HG03039 (cell line): ENCODE results near the gene FADS2.
A peak's percentile ranks its signal among the peaks of the same experiment; 100 is the strongest.

ENCODE experiments used
- ATAC-seq: cut with Tn5 transposase; IDR thresholded peaks from one replicate; pipeline ENCODE4 v1.9.1; 2021; ENCODE audit warnings: mild to moderate bottlenecking, moderate library complexity; ENCODE audit not compliant: unreplicated experiment

The FADS2 gene

DNA sequence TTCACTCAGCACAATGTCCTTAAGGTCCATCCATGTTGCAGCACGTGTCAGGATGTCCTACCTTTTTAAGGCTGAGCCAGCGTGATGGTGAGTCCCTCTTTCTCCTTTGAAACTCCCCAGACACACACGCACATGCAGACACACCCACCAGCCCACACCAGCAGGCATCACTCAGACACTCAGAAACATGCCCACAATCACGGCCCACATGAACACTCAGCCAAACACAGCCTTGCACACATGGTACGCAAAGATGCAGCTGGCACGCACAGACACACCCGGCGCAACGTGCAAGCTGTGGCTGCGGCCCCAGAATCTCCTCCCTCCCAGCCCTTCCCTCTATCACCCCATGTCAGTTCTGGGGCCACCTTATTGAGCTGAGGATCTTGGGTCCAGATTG, 55.2 kb downstream of the FADS2 start:
- no peak for ATAC-seq

DNA sequence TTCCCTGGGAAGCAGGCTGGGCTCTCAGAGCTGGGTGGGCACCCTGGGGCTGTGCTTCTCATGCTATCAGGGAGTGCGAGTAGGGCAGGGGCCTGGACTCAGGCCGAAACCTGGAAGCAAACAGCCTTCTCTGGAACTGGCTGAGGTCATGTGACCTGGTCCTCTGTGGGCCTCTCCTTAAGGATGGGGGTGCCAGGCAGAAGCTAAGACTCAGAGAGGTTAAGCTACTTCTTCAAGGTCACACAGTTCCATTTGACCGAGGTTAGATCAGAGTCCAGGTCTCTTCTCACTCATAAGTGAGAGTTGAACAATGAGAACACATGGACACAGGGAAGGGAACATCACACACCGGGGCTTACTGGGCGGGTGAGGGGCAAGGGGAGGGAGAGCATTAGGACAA, 55.8 kb downstream of the FADS2 start:
- no peak for ATAC-seq

DNA sequence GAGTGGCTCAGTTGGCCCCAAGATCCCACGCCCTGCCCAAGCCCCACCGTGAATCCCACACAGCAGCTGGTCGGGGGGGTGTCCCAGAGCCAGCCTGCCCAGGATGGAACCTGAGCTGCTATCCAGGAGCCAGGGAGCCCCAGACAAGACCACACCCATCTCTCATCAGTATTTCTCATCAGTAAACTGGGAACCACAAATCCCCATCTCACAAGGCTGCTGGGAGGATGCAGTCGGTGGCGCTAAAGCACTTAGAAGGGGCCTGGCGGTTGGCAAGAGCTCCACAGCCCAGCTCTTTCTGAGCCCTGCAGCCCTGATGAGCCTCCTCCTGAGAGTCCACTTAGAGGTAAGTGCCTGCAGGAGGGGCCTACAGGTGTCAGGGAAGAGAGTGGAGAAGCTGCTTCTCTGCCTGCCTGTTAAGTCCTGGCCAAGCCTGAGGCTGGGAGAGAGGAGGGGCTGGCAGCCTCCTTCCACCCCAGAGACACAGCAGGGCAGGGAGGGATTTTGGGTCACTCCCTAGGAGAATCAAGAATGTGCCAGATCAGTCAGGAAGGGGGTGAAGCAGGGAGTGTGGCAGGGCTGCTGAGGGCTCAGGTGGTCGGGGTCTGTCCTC, 57.2 kb downstream of the FADS2 start:
- no peak for ATAC-seq

DNA sequence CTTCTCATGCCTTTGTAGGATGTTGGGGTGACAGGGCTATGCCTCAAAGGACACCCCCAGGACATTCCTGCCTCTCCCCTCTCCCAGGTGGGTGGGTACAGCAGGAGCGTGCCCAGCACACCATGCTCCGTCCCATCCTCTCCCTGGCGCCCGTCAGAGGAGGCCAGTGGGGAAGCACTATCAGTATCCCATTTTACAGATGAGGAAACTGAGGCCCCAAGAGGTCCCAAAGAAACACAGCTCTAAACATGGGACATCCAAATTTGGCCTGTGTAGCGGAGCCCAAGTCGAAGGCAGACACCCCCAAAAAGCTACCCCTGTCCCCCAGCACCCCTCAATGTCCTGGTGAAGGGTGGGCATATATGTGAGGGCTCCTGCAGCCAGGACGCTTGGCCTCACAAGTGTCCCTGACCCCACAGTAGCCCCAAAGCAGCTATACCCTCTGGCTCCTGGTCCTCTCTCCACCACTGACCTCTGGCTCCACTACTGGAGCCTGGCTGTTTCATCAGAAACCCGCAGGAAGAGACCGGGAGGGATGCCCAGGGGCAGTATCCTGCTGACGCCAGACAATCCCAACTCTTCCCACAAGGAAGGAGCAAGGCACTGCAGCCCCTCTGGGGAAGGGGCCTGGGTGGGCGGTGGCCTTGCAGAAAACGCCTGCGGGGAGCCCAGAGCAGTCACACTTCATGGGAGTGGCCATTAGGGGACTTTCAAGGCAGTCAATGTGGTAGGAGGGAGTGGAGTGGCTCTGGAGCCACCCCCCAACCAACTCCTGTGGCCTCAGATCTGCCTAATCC, 57.9 kb downstream of the FADS2 start:
- no peak for ATAC-seq

DNA sequence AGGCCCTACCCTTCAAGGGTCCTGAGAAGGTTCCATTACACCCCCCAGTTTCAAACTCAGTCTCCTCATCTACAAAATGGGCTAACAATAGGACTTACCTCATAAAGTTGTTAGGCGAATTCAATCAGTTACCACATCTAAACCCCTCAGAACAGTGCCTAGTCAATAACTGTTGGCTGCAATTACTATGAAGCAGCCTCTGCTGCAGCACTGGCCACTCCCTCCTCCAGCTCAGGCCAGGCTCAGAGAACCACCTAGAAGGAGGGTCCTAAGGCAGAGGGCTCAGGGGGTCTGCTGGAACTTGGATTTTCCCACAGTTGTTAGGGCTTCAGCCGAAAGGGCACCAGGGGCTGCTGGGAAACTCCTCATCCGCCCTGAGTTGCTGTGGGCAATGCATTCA, 58.5 kb downstream of the FADS2 start:
- no peak for ATAC-seq

DNA sequence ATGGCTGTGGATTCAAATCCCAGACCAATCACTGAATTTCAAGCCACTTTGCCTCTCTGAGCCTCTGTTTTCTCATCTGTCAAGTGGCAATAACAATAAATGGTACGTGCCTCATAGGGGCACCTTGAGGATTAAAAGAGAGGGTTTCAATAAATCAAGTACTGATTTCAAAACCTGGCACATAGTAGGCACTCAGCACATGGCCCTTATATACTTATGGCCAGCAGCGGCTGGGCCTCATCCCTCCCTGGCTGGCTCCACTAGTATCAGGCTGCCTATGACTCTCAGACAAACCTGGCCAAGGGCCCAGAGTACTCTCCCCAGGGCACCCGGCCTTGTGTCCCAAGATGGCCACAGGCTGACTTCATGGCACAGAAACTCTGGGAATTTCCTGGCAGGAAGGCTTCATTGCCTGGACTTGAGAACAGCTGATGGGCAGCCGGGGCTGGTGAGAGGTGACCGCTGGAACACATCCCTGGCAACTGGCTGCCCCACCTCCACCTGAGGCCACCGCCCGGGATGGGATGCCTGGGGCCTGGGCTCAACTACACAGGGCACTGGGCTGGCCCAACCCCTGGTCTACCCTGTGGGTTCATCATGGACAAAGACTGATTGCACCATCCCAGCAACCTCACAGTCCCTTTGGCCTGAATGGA, 59.9 kb downstream of the FADS2 start:
- no peak for ATAC-seq

DNA sequence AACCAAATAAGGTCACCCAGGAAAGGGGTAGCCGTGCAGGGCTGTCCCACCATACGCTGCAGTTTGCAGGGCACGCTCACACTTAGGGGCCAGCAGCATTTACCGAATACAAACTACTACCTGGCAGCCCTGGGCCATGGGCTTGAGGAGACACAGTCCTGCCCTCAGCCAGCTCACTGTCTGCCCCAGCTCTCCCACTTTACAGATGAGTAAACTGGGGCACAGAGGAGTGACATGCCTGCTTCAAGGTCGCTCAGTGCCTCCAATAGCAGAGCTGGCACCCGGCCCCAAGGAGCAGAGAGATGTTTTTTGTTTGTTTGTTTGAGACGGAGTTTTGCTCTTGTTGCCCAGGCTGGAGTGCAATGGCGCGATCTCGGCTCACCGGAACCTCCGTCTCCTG, 60.5 kb downstream of the FADS2 start:
- no peak for ATAC-seq

DNA sequence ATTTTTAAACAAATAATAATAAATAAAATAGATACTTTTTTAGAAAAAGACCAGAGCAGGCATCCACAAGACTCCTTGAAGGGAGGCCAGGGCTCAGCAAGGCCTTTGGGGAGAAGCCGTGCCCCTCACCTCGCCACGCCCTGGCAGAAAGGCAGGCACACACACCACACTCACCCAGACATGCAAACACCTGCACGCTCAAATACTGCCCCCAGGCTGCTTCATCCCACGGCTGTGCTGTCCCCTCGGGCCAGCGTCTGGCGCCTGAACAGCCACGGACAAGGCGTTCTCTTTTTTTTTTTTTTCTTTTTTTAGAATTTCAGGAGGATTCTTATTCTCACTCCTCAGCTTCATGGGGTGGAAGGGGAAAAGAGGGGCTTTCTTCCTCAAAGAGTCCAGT, 61.7 kb downstream of the FADS2 start:
- ATAC-seq, result no peak

DNA sequence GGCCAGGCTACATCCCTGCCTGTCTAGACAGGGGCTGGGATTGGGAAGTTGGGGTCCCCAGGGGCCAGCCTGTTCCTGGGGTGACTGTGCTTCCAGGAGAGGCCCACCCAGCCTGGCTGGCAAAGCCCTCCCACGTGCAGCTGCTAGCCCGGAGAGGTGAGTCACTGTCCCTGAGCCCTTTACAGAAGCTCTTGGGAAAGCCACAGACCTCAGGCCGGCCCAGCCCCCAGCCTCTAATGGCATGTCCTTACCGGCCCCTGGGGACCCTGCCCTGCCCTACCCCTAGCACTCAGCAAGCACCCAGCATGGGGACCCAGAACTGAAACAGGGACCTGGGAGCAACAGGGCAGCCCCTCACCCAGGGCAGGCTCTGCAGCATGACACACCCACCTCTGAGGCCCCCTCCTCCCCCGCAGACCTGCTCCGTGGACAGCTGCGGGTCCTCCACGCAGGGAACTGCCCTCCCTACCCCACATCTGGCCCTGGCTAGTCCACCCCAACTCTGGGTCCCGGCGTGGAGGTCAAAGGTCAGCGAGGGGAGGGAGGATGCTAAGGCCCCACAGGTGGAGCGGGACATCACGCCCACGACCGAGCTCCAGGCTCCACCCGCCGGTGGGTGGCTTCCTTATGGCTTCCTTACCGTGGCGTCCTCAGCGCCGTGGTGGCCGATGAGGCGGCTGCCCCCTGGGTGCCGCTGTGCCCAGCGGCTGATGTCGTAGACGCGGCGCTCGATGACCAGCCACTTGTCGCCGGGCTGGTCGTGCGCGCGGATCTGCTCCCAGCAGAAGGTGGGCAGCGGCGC, 62.6 kb downstream of the FADS2 start:
- ATAC-seq, result peak; percentile 4

DNA sequence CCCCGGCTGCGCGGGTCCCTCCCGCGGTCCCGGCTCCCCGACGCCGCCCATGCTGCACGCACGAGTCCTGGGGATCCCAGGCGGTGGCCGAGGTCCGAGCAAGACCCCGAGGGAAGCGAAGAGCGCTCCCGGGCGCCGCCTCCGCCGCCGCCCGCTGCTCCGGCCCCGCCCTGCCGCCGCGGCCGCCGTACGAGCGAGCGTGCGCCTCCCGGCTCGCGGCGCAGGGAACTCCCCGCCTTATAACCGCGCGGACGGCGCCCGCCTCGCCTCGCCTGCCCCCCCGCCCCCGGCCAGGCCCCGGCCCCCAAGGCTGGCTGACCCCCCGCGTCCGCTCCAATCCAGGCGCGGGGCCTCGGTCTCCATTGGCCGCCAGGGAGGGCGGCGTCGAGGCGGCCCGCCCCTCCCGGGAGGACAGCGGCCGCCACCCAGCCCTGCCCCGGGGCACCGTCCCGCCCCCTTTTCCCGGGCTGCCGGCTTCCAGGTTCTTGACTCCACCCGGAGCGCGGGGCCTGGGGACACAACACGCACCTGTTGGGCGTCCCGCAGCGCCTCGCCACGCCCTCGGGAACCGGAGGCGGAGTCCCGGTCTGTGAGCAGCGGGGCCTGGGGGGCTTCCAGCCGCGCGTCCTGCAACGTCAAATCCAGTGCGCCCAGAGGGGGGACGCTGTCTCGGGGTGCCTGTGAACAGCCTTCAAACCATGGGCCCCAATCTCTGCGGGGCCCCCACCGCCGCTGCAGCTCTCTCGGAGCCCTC, 63.4 kb downstream of the FADS2 start, which contains the start of gene FADS3:
FADS3 (minus strand) TSS at position 215 of the 754 bp plus-strand sequence; CDS start at position 51, 164 bp downstream.
- ATAC-seq, result peak; percentile 63

DNA sequence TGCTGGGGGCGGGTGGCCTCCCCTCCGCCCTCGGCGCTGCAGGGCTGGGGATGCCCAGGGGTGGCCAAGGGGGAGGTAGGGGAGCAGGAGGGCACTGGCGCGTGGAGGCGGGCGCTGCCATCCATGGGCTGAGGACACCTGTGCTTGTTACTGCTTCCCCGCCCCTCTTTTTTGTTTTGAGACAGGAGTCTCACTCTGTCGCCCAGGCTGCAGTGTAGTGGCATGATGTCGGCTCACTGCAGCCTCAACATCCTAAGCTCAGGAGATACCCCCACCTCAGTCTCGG, 63.9 kb downstream of the FADS2 start:
- ATAC-seq, result no peak

DNA sequence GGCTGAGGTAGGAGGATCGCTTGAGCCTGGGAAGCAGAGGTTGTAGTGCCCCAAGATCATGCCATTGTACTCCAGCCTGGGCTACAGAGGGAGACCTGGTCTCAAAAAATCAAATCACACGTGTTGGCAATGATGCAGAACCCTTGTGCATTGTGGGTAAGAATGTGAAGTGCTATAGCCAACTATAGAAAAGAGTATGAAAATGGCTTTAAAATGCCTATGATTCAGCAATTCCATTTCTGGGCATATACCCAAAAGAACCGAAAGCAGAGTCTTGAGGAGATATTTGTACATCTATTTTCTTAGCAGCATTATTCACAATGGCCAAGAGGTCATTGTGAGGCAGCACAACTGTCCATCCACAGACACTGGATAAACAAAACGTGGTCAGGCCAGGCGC, 65.9 kb downstream of the FADS2 start:
- ATAC-seq, result no peak

DNA sequence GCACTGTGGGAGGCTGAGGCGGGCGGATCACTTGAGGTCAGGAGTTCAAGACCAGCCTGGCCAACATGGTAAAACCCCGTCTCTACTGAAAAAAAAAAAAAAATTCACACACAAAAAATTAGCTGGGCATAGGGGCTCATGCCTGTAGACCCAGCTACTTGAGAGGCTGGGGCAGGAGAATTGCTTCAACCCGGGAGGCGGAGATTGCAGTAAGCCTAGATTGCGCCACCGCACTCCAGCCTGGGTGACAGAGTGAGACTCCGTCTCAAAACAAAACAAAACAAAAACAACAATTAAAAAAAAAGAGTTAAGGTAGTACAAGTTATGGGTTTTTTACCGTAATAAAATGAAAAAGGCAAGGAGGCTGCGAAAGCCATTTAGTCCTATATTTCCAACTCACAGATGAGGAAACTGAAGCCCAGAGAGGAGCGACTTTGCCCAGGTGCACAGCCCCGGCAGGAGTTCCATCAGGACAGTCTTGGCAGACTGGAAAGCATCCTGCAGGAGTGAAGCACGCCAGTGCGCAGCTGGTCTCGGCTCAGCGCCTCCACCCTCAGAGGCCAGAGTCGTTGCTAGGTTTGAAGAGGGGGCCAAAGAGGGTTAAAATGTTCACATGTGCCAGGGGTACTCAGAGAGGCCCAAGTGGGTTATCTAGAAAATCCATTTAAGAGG, 67.1 kb downstream of the FADS2 start:
- ATAC-seq, result no peak

DNA sequence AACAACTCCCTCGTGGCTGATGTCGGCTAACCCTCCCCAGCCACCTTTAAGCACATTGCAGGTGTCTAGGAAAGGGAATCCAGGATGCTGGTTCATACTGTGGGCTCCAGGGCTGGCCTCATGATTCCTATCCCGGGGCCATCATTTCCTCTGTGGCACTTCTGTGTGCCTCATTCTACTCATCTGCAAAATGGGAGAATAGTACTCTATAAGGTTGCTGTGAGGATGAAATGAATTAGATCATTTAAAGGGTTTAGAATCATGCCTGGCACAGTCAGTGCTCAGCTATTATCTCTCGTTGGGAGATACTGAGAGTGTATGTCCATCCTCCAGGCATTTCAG, 67.6 kb downstream of the FADS2 start:
- ATAC-seq, result no peak

DNA sequence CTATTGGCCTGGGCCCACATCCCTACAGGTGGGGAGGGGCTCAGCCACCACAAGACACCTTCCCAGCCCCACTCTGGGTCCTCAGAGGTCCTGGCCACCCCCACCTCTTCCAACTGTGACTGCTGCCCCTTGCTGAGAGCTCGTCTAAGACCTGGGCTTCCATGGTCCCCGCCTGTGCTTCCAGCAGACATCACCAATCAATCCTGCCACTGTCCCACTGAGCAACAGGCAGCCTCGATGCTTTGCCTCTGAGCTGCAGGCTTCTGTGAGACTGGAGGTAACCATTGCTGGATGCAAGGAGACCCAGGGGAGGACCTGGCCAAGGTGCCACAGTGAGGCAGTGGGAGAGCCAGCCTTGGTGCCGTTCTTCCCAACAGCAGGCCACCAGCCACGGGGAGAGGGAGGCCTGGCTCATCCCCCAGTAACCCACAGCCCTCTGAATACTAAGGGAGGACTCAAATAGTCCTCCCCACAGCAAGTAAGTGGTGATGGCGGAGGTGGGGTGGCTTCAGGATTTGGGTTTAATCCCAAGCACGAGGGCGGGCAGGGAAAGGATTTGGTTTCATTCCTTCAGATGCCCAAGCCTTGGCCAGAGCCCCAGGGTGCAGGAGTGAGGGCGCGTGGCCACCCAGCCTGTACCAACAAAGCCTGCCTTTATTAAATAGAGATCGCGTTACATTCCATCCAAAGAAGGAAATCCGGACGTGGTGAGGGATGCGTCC, 68.7 kb downstream of the FADS2 start:
- no peak for ATAC-seq

DNA sequence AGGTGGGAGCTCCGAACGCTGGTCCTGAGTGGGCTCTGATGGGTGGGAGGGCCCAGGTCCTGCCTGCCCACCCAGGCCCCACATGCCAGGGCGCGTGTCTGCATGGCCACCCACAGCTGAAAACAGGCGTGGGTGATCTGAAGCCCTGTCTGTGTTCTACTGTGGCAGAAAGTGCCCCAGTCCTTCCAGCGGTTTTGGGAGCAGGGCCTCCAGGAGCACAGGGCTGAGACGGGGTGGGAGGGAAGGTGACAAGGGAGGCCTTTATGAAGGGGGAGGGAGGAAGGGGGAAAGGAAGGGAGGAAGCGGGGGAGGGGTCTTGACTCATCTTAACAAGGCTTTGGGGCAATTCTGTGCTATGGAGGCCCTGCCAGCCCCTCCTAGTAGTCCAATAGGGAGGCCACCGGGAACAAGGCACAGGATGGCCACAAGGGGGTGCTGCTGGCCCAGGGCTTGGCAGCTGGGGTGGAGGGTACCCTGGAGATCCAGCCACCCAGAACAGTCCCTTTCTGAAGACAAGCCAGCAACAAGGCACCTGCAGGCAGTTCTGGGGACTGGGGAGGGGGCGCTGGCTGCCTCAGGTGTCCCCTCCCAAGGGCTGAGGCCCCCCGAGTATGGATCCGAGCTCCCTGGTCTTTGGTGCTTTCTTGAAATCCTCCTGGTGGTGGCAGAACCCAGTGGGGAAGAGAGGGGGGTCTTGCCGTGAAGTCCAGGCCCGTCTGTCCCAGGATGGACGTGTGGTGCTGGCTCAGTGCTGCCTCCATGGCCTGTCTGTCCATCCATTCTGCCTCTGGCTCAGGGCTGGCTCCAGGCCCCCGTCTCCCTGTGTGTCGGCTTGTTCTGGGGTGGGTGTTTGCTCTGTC, 69.5 kb downstream of the FADS2 start:
- no peak for ATAC-seq

DNA sequence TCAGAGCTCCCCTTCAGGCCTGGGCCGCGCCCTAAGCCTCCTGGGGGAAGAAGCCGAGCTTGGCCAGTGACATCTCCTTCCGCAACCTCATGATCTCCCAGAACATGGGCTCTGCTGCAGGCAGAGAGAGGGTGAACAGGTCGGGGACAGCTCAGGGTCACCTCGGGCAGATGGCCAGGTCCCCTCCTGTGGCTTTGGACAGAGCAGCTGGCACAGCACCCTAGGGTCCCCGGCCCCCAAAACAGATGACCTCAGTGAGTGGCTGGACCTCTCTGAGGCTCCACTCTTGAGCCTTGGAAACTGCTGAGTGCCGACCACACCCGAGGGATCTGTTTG, 70.1 kb downstream of the FADS2 start:
- no peak for ATAC-seq

DNA sequence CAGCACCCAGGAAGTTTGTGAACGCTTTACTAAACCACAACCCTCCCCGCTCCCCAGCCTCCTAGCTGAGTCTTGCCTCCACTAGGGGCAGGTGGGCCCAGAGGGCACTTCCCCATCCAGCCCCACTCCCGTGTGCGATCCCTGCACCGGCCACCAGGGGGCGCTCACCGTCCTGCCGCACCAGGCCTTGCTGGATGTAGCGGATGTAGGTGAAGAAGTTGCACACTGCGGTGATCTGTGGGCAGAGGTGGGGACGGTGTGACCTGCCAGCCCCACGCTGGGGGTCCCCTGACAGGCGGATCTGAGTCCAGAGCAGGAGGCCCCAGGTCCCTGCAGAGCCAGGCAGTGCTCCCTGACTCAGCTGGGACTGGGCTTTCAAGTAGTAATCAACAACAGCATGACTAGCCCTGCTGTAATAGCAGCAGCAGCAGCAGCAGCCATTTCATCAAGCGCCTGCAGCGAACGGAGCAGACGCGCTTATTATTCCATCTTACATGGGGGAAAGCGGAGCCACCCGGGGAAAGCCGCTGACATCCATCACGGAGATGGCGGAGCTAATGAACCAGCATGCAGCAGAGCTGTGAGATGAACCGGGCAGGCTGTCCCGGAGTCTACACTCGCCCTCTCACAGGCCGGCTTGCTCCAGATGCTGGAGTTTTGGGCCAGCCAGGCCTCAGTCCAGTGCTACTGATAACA, 71.2 kb downstream of the FADS2 start:
- ATAC-seq, result peak; percentile 50
